SHP77 (cell line): ENCODE data around the gene C19orf73.
"Not testable (repeated sequence)": the region's sequence is repeated elsewhere in the genome, so short reads cannot be mapped to it uniquely, and the experiment has no call there.

Experiments used
- DNase-seq, 2 experiments: peaks; one replicate each; lab custom pipeline; 2025; lab: John Stamatoyannopoulos, UW

C19orf73 gene

DNA sequence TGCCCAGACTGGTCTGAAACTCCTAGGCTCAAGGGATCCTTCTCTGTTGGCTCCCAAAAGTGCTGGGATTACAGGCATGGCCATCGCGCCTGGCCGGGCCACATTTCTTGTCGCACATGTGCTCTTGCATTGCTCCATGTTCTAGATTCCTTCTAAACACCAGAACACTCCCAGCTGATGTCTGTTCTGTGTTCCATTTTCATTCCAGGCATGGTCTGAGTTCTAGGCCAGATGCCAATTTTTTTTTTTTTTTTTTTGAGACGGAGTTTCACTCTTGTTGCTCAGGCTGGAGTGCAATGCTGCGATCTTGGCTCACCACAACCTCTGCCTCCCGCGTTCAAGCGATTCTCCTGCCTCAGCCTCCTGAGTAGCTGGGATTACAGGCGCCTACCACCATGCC is 2.9 kb upstream of the C19orf73 start:
- not testable (repeated sequence) for DNase-seq

DNA sequence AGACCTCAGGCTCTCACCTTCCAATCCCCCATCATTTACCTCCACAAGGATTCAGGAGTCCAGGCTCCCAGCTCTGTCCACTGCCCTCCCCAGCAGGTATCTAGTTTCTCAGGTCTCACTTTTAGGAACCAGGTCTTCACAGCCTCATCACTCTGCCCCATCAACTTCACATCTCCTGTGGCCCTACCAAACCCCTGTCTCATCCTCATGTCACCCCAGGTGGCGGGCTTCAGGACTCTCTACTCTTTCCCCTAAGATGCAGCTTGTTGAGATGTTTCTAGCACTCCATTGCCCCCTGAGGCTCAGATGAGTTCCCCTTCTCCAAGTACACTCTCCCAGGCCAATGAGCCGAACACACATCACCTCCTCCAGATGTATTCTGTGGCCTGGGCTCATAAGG is 1.9 kb upstream of the C19orf73 start:
- no peak for DNase-seq

GRCh38 chr19:49120325-49120683 is 1.4 kb upstream of the C19orf73 start:
- DNase-seq: no peak

GRCh38 chr19:49119411-49120324 is 725 bp upstream of the C19orf73 start, which contains the start of gene PPFIA3:
TSS of gene PPFIA3 (plus strand) at chr19:49119544. CDS start at chr19:49127874, 8,330 bp downstream.
- DNase-seq: peak in 1 of 2 experiments; percentile 22

GRCh38 chr19:49117677-49118564 is 1.0 kb downstream of the C19orf73 start:
- no peak for DNase-seq

GRCh38 chr19:49116544-49116943 is 2.4 kb downstream of the C19orf73 start:
- no peak for DNase-seq

GRCh38 chr19:49114630-49115363 is 4.1 kb downstream of the C19orf73 start:
- DNase-seq: peak in 1 of 2 experiments; percentile 30

GRCh38 chr19:49113762-49114629 is 4.9 kb downstream of the C19orf73 start, which contains the start of gene LIN7B:
TSS of gene LIN7B (plus strand) at chr19:49114370. CDS start at chr19:49114405, 35 bp downstream.
- DNase-seq: peak; percentile 46 to 73

GRCh38 chr19:49111218-49111998 is 7.5 kb downstream of the C19orf73 start:
- no peak for DNase-seq

DNA sequence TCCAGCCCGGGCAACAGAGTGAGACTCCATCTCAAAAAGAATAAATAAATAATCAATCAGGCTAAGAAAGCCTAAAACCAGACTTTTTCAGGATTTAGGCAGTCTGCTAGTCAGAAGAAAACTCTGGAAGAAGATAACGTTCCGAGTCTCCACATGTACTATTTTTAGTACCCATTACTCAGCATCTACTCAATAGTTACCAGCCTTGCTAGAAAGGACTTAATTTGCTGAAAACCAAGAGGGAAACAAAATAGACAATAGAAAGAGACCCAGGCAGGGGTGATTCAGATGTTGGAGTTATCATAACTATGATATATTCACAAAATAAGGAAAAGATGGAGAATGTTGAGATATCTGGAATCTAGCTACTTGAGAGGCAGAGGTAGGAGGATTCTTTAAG is 8.4 kb downstream of the C19orf73 start:
- DNase-seq: no peak

DNA sequence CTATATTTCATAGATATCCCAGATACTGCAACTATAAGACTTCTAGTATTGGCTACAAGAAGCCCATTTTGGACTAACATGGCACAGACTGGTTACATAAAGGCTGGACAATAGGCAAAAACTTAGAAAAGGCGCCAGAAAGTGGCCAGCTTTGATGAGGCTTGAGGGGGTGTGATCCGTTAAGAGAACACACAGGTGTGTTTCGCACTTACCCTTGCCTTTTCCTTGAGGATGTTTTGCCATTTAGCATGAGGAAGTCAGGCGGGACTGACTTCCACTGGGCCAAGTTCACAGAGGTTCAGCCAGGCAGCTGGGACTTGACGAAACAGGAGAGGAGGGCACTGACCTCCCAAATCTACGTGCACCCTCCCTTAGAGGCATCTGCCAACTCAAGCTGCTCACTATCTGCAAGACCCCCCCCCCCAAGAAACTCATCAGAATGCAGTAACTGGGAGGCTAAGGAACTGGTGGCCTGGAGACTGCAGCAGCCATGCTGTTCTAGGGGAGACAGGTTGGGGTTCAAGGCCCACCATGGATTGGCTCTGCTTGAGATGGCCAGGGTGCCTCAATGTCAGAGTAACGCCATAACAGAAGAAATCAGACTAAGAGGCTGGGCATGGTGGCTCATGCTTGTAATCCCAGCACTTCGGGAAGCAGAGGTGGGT is 9.2 kb downstream of the C19orf73 start:
- no peak for DNase-seq

- DNase-seq: no peak
Measured at GRCh38 chr19:49109051-49109450, 9.9 kb downstream of the C19orf73 start.

GRCh38 chr19:49107625-49108459 is 11.1 kb downstream of the C19orf73 start:
- no peak for DNase-seq

GRCh38 chr19:49106648-49107135 is 12.3 kb downstream of the C19orf73 start:
- DNase-seq: peak; percentile 47 to 56

- DNase-seq: no peak
Measured at GRCh38 chr19:49104229-49104864, 14.6 kb downstream of the C19orf73 start.

DNA sequence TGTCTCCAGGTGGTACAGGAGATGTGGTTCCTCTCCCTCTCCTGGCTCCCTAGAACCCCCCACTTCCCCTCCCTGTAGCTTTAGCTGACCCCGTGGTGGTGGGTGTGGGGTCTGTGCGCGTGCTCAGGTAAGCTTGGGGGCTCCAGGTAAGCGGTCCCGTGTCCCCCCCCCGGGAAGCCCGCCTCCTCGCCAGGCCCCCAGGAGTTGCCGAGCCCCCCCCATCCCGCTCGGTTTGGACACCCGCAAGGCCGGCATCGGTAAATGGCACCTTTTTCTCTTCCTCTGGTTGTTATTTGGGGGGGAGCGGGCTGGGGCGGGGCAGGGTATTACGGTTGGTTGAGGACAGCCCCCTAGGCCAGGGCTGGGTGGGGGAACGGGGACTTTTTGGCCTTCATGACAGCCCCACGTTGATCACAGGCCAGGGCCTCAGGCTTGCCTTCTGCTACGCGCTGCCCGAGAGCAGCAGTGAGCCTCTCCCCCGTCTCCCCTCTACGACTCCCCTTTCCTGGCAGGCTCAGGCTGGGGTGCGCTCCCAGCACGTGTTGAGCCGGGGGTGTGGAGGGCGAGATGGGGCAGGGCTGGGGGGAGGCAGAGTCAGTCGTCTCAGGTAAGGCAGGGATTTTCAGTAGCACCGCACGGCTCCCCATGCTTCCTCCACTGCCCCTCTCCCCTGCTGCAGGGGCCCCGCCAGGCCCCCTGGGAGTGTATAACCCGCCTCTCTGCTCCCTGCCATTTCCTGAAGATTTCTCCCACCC is 15.4 kb downstream of the C19orf73 start:
- no peak for DNase-seq

DNA sequence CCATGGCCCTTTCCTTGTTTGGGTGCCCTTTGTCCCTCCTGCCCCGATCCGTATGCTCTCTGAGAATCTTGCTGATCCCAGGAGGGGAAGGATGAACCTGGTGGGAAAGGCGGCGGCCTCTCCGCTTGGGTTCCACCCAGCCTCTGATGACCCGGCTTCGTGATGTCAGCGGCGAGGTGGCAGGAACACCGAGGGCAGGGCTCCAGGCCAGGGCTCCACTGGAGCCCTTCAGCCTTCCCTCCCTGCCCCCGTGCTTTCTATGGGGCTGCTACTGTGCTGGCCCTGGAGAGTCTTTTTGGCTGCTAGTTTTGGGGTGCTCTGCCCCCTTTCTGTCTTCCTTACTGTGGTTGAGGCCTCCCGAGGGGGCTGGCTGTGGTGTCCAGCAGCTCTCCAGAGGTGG is 16.6 kb downstream of the C19orf73 start:
- no peak for DNase-seq
